GM23338 (cell line): ENCODE data around the gene DROSHA. TPM values are rescaled to one million over a fixed set of nuclear protein-coding genes. Genes with fewer than 3 reads are reported as not detected.

Experiments used
- ATAC-seq: fragments of 200-7000 bp; cut with Tn5 transposase; 3 replicates; pipeline ENCODE4 v1.9.1; 2020
- DNase-seq: peaks from one replicate; pipeline ENCODE4 v3.0.0-alpha.2; 2015; ENCODE audit warnings: low spot score
- H2AFZ ChIP-seq: fragments of 200-600 bp; sonication (generic); 2 replicates; pipeline ENCODE4 v1.8.0; 2016; ENCODE audit warnings: antibody characterized with exemption, mild to moderate bottlenecking, moderate library complexity
- H3F3A ChIP-seq: fragments of 200-600 bp; sonication (generic); replicated peaks from 2 replicates; pipeline ENCODE4 v1.8.0; 2017; ENCODE audit warnings: antibody characterized with exemption, mixed run types, low read depth
- H3K27ac ChIP-seq: fragments of 200-600 bp; sonication (generic); 2 replicates; pipeline ENCODE4 v1.6.1; 2016; ENCODE audit warnings: low read depth
- H3K27me3 ChIP-seq: fragments of 200-600 bp; sonication (generic); 2 replicates; pipeline ENCODE4 v1.8.0; 2016; ENCODE audit warnings: mild to moderate bottlenecking, mixed run types, moderate library complexity; ENCODE audit not compliant: insufficient read depth
- H3K36me3 ChIP-seq: fragments of 200-600 bp; sonication (generic); 2 replicates; pipeline ENCODE4 v1.8.0; 2016; ENCODE audit warnings: mild to moderate bottlenecking; ENCODE audit not compliant: insufficient read depth
- H3K4me1 ChIP-seq: fragments of 200-600 bp; sonication (generic); 2 replicates; pipeline ENCODE4 v1.8.0; 2016; ENCODE audit warnings: mild to moderate bottlenecking, moderate library complexity; ENCODE audit not compliant: insufficient read depth
- H3K4me2 ChIP-seq: fragments of 200-600 bp; sonication (generic); 2 replicates; pipeline ENCODE4 v1.7.1; 2017; ENCODE audit warnings: mixed run types
- H3K4me3 ChIP-seq: fragments of 200-600 bp; sonication (generic); 2 replicates; pipeline ENCODE4 v1.6.1; 2016; ENCODE audit warnings: mixed run types
- H3K79me2 ChIP-seq: fragments of 200-600 bp; sonication (generic); replicated peaks from 2 replicates; pipeline ENCODE4 v1.8.0; 2017; ENCODE audit warnings: mild to moderate bottlenecking; ENCODE audit not compliant: insufficient read depth
- H3K9me2 ChIP-seq: fragments of 200-600 bp; sonication (generic); 2 replicates; pipeline ENCODE4 v1.8.0; 2017; ENCODE audit not compliant: insufficient read depth
- H4K20me1 ChIP-seq: fragments of 200-600 bp; sonication (generic); replicated peaks from 2 replicates; pipeline ENCODE4 v1.8.0; 2017; ENCODE audit warnings: mild to moderate bottlenecking; ENCODE audit not compliant: insufficient read depth
- H3K27ac Mint-ChIP-seq: 2 replicates; pipeline ENCODE4 v1.8.0; 2020; ENCODE audit warnings: inconsistent platforms, mild to moderate bottlenecking, moderate library complexity, mixed read lengths
- H3K27me3 Mint-ChIP-seq: 3 replicates; pipeline ENCODE4 v1.8.0; 2022; ENCODE audit warnings: low read depth, mild to moderate bottlenecking, moderate library complexity, mixed read lengths, inconsistent platforms; ENCODE audit not compliant: insufficient read depth, poor library complexity
- H3K36me3 Mint-ChIP-seq: 3 replicates; pipeline ENCODE4 v1.8.0; 2021; ENCODE audit warnings: low read depth, mild to moderate bottlenecking, inconsistent platforms, moderate library complexity, mixed read lengths
- H3K4me1 Mint-ChIP-seq: 3 replicates; pipeline ENCODE4 v1.8.0; 2020; ENCODE audit warnings: mild to moderate bottlenecking, inconsistent platforms, mixed read lengths
- H3K4me3 Mint-ChIP-seq: 3 replicates; pipeline ENCODE4 v1.8.0; 2021; ENCODE audit warnings: moderate library complexity, mild to moderate bottlenecking, inconsistent platforms, mixed read lengths
- H3K9me3 Mint-ChIP-seq: 3 replicates; pipeline ENCODE4 v1.8.0; 2020; ENCODE audit warnings: moderate library complexity, mild to moderate bottlenecking, inconsistent platforms, mixed read lengths
- EZH2 ChIP-seq: fragments of 200-600 bp; sonication (generic); IDR thresholded peaks from one replicate; pipeline ENCODE4 v1.8.0; 2017; ENCODE audit warnings: antibody characterized with exemption, mild to moderate bottlenecking, low read depth; ENCODE audit not compliant: unreplicated experiment
- NANOG ChIP-seq: IDR thresholded peaks from 2 replicates; pipeline ENCODE4 v1.6.1; 2016; ENCODE audit warnings: antibody characterized with exemption, borderline replicate concordance
- POLR2AphosphoS5 ChIP-seq: IDR thresholded peaks from 2 replicates; pipeline ENCODE4 v1.6.1; 2016; ENCODE audit warnings: antibody characterized with exemption, low read depth
- ZNF114 ChIP-seq: fragments of 250-450 bp; sonication (Bioruptor Pico); IDR thresholded peaks from 2 replicates; pipeline ENCODE4 v1.5.0; 2020; ENCODE audit warnings: mild to moderate bottlenecking, moderate library complexity
- polyA plus RNA-seq: library from polyadenylated mRNA; unstranded; fragments of >200 nt; fragmentation: Nextera tagmentation; extraction: Ambion mirVana; gene quantifications from 2 replicates; pipeline ENCODE4 v1.2.1, GENCODE V29; 2016
- total RNA-seq: library from RNA; depleted of rRNA; stranded (reverse); fragments of >200 nt; shearing (Covaris generic); gene quantifications from 2 replicates; pipeline ENCODE4 v1.2.3, GENCODE V29; 2014
- TF ChIP-seq, protein P1 (sequence below): fragments of 250-450 bp; sonication (Bioruptor Pico); IDR thresholded peaks from 2 replicates; pipeline ENCODE4 v1.5.0; 2020; ENCODE audit warnings: mild to moderate bottlenecking, moderate library complexity
- TF ChIP-seq, protein P2 (sequence below): IDR thresholded peaks from one replicate; pipeline ENCODE4 v1.6.1; 2018; ENCODE audit warnings: antibody characterized with exemption; ENCODE audit not compliant: unreplicated experiment

The DROSHA gene
- total and polyA plus RNA-seq, 2 experiments from 2014 or later = 70.6 to 87.8 TPM

DNA sequence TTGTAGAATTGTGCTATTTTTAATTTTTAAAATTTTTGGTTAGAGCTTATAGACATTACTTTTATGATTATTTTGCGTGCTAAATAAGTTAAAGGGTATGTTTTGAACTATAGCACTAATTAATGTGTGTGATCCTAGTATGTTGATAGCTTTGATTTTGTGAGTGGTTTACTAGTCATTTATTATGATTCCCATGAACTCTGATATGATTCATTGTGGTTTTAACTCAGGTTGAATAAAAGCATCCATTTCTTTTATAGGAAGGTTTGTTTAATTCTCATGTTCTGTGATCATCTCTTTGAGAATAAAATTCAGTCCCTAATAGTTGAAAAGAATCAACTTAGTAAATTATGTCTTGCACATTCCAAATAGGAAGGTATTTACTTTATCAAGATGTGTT, 22.7 kb upstream of the DROSHA start (continued):
- TF ChIP-seq, protein P1, sequence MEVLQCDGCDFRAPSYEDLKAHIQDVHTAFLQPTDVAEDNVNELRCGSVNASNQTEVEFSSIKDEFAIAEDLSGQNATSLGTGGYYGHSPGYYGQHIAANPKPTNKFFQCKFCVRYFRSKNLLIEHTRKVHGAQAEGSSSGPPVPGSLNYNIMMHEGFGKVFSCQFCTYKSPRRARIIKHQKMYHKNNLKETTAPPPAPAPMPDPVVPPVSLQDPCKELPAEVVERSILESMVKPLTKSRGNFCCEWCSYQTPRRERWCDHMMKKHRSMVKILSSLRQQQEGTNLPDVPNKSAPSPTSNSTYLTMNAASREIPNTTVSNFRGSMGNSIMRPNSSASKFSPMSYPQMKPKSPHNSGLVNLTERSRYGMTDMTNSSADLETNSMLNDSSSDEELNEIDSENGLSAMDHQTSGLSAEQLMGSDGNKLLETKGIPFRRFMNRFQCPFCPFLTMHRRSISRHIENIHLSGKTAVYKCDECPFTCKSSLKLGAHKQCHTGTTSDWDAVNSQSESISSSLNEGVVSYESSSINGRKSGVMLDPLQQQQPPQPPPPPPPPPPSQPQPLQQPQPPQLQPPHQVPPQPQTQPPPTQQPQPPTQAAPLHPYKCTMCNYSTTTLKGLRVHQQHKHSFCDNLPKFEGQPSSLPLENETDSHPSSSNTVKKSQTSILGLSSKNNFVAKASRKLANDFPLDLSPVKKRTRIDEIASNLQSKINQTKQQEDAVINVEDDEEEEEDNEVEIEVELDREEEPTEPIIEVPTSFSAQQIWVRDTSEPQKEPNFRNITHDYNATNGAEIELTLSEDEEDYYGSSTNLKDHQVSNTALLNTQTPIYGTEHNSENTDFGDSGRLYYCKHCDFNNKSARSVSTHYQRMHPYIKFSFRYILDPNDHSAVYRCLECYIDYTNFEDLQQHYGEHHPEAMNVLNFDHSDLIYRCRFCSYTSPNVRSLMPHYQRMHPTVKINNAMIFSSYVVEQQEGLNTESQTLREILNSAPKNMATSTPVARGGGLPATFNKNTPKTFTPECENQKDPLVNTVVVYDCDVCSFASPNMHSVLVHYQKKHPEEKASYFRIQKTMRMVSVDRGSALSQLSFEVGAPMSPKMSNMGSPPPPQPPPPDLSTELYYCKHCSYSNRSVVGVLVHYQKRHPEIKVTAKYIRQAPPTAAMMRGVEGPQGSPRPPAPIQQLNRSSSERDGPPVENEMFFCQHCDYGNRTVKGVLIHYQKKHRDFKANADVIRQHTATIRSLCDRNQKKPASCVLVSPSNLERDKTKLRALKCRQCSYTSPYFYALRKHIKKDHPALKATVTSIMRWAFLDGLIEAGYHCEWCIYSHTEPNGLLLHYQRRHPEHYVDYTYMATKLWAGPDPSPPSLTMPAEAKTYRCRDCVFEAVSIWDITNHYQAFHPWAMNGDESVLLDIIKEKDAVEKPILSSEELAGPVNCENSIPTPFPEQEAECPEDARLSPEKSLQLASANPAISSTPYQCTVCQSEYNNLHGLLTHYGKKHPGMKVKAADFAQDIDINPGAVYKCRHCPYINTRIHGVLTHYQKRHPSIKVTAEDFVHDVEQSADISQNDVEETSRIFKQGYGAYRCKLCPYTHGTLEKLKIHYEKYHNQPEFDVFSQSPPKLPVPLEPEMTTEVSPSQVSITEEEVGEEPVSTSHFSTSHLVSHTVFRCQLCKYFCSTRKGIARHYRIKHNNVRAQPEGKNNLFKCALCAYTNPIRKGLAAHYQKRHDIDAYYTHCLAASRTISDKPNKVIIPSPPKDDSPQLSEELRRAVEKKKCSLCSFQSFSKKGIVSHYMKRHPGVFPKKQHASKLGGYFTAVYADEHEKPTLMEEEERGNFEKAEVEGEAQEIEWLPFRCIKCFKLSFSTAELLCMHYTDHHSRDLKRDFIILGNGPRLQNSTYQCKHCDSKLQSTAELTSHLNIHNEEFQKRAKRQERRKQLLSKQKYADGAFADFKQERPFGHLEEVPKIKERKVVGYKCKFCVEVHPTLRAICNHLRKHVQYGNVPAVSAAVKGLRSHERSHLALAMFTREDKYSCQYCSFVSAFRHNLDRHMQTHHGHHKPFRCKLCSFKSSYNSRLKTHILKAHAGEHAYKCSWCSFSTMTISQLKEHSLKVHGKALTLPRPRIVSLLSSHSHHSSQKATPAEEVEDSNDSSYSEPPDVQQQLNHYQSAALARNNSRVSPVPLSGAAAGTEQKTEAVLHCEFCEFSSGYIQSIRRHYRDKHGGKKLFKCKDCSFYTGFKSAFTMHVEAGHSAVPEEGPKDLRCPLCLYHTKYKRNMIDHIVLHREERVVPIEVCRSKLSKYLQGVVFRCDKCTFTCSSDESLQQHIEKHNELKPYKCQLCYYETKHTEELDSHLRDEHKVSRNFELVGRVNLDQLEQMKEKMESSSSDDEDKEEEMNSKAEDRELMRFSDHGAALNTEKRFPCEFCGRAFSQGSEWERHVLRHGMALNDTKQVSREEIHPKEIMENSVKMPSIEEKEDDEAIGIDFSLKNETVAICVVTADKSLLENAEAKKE (CRISPR knock-in tag) = no peak

DNA sequence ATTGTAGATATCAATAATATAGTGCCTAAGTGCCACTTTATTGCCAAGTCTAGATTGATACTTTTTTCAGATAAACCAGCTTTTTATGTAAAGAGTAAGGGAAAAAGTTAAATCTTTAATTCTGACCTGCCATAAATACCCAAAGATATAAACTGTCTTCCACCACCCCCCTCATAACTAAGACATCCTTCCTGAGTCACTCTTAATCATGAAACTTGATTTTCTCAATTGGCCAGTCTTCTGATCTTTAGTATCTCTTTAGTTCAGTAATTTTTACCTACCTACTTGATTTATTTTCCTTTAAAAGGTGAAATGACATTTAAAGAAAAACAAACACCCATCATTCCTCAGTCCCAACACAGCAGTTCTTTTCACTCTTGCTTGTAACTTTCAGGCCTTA, 22.0 kb upstream of the DROSHA start:
- H3K9me2 ChIP-seq = no peaks in the 10 kb centered on the region
- no peaks in the 10 kb centered on the region for H3K4me1 ChIP-seq
- Mint-ChIP-seq H3K27me3 (no peaks in the 10 kb centered on the region), H3K4me3 (no peak overlapping the region), H3K27ac (no peak overlapping the region), H3K9me3 (no peaks in the 10 kb centered on the region), H3K4me1 (no peaks in the 10 kb centered on the region), H3K36me3 (peaks cover 58% of the 10 kb centered on the region)
- no peak overlapping the region for H3K4me2 ChIP-seq
- H3K27me3 ChIP-seq = no peaks in the 10 kb centered on the region
- H3K4me3 ChIP-seq = no peak overlapping the region
- DNase-seq (no peak), ATAC-seq (no peak)
- no peaks in the 10 kb centered on the region for H3K79me2 ChIP-seq
- H2AFZ ChIP-seq = no peak overlapping the region
- H3K27ac ChIP-seq = no peak overlapping the region; the same call in 1 of the 2 replicates
- no peaks in the 10 kb centered on the region for H4K20me1 ChIP-seq
- no peaks in the 10 kb centered on the region for H3F3A ChIP-seq
- peaks cover 24% of the 10 kb centered on the region for H3K36me3 ChIP-seq
- TF ChIP-seq NANOG (no peak), POLR2AphosphoS5 (no peak), ZNF114 (CRISPR knock-in tag) (no peak), EZH2 (no peak)
- TF ChIP-seq, protein P1 (CRISPR knock-in tag) = no peak
- TF ChIP-seq, protein P2, sequence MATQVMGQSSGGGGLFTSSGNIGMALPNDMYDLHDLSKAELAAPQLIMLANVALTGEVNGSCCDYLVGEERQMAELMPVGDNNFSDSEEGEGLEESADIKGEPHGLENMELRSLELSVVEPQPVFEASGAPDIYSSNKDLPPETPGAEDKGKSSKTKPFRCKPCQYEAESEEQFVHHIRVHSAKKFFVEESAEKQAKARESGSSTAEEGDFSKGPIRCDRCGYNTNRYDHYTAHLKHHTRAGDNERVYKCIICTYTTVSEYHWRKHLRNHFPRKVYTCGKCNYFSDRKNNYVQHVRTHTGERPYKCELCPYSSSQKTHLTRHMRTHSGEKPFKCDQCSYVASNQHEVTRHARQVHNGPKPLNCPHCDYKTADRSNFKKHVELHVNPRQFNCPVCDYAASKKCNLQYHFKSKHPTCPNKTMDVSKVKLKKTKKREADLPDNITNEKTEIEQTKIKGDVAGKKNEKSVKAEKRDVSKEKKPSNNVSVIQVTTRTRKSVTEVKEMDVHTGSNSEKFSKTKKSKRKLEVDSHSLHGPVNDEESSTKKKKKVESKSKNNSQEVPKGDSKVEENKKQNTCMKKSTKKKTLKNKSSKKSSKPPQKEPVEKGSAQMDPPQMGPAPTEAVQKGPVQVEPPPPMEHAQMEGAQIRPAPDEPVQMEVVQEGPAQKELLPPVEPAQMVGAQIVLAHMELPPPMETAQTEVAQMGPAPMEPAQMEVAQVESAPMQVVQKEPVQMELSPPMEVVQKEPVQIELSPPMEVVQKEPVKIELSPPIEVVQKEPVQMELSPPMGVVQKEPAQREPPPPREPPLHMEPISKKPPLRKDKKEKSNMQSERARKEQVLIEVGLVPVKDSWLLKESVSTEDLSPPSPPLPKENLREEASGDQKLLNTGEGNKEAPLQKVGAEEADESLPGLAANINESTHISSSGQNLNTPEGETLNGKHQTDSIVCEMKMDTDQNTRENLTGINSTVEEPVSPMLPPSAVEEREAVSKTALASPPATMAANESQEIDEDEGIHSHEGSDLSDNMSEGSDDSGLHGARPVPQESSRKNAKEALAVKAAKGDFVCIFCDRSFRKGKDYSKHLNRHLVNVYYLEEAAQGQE = no peak
